GM21360 (cell line): ENCODE results near the gene GBGT1.

ENCODE experiments used
- ATAC-seq: cut with Tn5 transposase; IDR thresholded peaks from one replicate; pipeline ENCODE4 v1.9.1; 2021; ENCODE audit warnings: mild to moderate bottlenecking, moderate library complexity; ENCODE audit not compliant: unreplicated experiment

GBGT1 gene

DNA sequence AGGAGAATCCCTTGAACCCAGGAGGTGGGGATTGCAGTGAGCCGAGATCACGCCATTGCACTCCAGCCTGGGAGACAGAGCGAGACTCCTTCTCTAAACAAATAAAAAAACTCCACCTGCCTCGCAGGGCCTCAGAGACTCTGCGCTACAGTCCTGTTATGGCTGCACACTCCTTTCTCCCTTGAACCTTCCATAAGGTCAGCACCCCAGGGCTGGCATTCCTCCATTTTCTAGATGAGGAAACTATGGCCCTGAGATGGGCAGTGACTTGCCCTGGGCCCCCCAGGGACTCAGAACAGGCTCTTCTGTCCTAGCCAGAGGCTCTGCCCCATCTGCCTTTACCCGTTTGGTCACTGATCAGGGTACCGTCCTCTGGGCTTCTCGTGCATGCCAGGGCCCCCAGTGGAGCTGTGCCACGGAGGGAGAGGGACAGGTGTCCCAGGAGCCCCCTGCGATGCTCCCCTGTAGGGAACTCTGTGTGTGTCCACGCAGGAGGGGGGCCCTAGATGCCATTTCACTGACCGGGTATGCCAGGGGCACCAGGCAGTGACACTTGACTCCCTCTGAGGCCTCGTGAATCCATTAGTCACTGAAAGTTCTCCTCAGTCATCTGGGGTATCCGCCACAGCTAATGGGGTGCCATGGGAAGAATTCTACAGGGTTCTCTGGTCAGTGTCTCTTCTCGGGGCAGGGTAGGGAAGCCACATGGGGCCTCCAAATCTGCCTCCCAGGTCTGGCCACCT, 58.8 kb downstream of the GBGT1 start:
- no peak for ATAC-seq

GRCh38 chr9:133103987-133104505, 59.7 kb downstream of the GBGT1 start:
- no peak for ATAC-seq

GRCh38 chr9:133103183-133103986, 60.3 kb downstream of the GBGT1 start:
- ATAC-seq = no peak
